A549 (cell line): Measurements from ENCODE around the gene TLCD3A.

Experiments
- BHLHE40 ChIP-seq: IDR thresholded peaks from 2 replicates; pipeline ENCODE4 v1.6.1; 2012; ENCODE audit warnings: low read depth, low read length, inconsistent platforms
- CBX8 ChIP-seq: fragments of 200-600 bp; sonication (generic); IDR thresholded peaks from 2 replicates; pipeline ENCODE4 v1.6.1; 2016
- CHD2 ChIP-seq: fragments of 150-350 bp; IDR thresholded peaks from 2 replicates; pipeline ENCODE4 v1.6.1; 2014; ENCODE audit warnings: low read length; ENCODE audit not compliant: partially characterized antibody
- CTCF ChIP-seq: fragments of >200 bp; sonication (Bioruptor Twin); formaldehyde crosslinking; IDR thresholded peaks from 3 replicates; pipeline ENCODE4 v1.5.1; 2016
- ELK1 ChIP-seq: fragments of 150-350 bp; IDR thresholded peaks from 2 replicates; pipeline ENCODE4 v1.6.1; 2014; ENCODE audit warnings: low read depth, mild to moderate bottlenecking, low read length
- EP300 ChIP-seq, 2 experiments: fragments of >200 bp; sonication (Bioruptor Twin); formaldehyde crosslinking; IDR thresholded peaks; 2 replicates in 1 of 2; 3 replicates in 1 of 2; pipeline ENCODE4 v1.6.1; 2016 to 2017
- MAFK ChIP-seq: fragments of 450-650 bp; IDR thresholded peaks from 2 replicates; pipeline ENCODE4 v1.6.1; 2014; ENCODE audit not compliant: partially characterized antibody
- MAX ChIP-seq: IDR thresholded peaks from 2 replicates; pipeline ENCODE4 v1.6.1; 2012
- NPAS2 ChIP-seq: fragments of 250-450 bp; sonication (Bioruptor Pico); IDR thresholded peaks from 2 replicates; pipeline ENCODE4 v1.8.0; 2022; ENCODE audit warnings: mild to moderate bottlenecking, moderate library complexity, borderline replicate concordance
- PBX3 ChIP-seq: IDR thresholded peaks from 2 replicates; pipeline ENCODE4 v1.6.1; 2012
- POLR2A ChIP-seq: IDR thresholded peaks from 2 replicates; pipeline ENCODE4 v1.6.1; 2012; ENCODE audit warnings: mild to moderate bottlenecking, low read length
- RFX5 ChIP-seq: fragments of 450-650 bp; IDR thresholded peaks from 2 replicates; pipeline ENCODE4 v1.7.1; 2014; ENCODE audit warnings: antibody characterized with exemption, mild to moderate bottlenecking, moderate library complexity
- SMC3 ChIP-seq: fragments of >200 bp; sonication (Bioruptor Twin); formaldehyde crosslinking; IDR thresholded peaks from 3 replicates; pipeline ENCODE4 v1.6.1; 2018; ENCODE audit warnings: inconsistent platforms
- TFCP2L1 ChIP-seq: fragments of 250-450 bp; sonication (Bioruptor Pico); IDR thresholded peaks from 2 replicates; pipeline ENCODE4 v1.5.0; 2021; ENCODE audit warnings: mild to moderate bottlenecking

- TF ChIP-seq SMC3 (no peak), BHLHE40 (no peak), CTCF (no peak), POLR2A (no peak), PBX3 (no peak), EP300 (IDR thresholded peaks at IDR 0.05) (no peak), RFX5 (no peak), CBX8 (no peak), NPAS2 (CRISPR knock-in tag) (no peak), MAX (no peak), TFCP2L1 (CRISPR knock-in tag) (no peak), ELK1 (no peak), CHD2 (no peak), MAFK (no peak)
These were observed 6.7 kb upstream of the TLCD3A start for GRCh38 chr17:725746-726145.
